ENCODE results near the gene EIF5A. TPM values are rescaled to one million over a fixed set of nuclear protein-coding genes. Genes with fewer than 3 reads are reported as not detected.

EIF5A gene
- total and polyA plus RNA-seq, 9 of the 15 experiments (the other 6 are each of a cell fraction or from before 2014, with no cell fraction given) = 22.9 to 1,163 (median 772) TPM

- ChIA-PET CTCF (ENCODE audit: low intra/inter-chr PET ratio) (no interaction called here), POLR2A (interaction anchor here (0.7 kb wide), 1 partner anchor 14 kb away, joined by 3 read pairs; no protein-coding TSS in a partner anchor)
- Histone ChIP-seq H3K36me3 (ENCODE audit: control insufficient read depth, insufficient read depth, low read length) (0 out of 3 replicates have a peak, but pooled peaks cover under 1% of the 10 kb centered on the region), H3K9ac (ENCODE audit: insufficient read depth in 1 of 2, low read depth in 2 of 2, low read length in 2 of 2) (no peak overlapping the region), H3K27me3 (ENCODE audit: control insufficient read depth in 2 of 2, insufficient read depth in 2 of 2, low read length in 2 of 2) (no peaks in the 10 kb centered on the region), H3K9me1 (ENCODE audit: control insufficient read depth, insufficient read depth, low read length) (no peaks in the 10 kb centered on the region), H4K20me1 (replicated peaks; ENCODE audit: control insufficient read depth, insufficient read depth, low read length) (no peaks in the 10 kb centered on the region), H3K4me2 (ENCODE audit: insufficient read depth, low read length) (no peak overlapping the region), H3K27ac (ENCODE audit: extremely low read depth, low read depth, low read length) (no peak overlapping the region), H3K9me3 (replicated peaks; ENCODE audit: control insufficient read depth, insufficient read depth, low read depth, low read length) (no peaks in the 10 kb centered on the region), H2AFZ (ENCODE audit: low read depth, low read length) (no peak overlapping the region), H3K4me3 (no peak overlapping the region), H3K4me1 (replicated peaks in 1 of 2; ENCODE audit: control insufficient read depth in 2 of 2, insufficient read depth in 2 of 2, low read length in 2 of 2) (peaks cover 11 to 40% of the 10 kb centered on the region in 2 experiments), H3K79me2 (ENCODE audit: control insufficient read depth, insufficient read depth, low read length) (no peaks in the 10 kb centered on the region)
- DNase-seq (ENCODE audit: extremely low read depth in 1 of 4, low spot score in 3 of 4) (no peak), ATAC-seq (no peak), FAIRE-seq (no peak)
- intact Hi-C loops (cut with micrococcal nuclease) = no loop called here
- in situ Hi-C loops (cut with MboI) = no loop called here
- no TSS peak for BruUV-seq (replicated peaks)
- TF ChIP-seq ESRRA (IDR thresholded peaks at IDR 0.05; ENCODE audit: borderline replicate concordance, low read depth) (no peak), DNMT1 (IDR thresholded peaks at IDR 0.05) (no peak), ZFP30 (CRISPR knock-in tag; IDR thresholded peaks at IDR 0.05; ENCODE audit: borderline replicate concordance) (no peak), FOXK1 (CRISPR knock-in tag; IDR thresholded peaks at IDR 0.05; ENCODE audit: borderline replicate concordance) (no peak), ZBED1 (IDR thresholded peaks at IDR 0.05) (no peak), ZC3H11A (IDR thresholded peaks at IDR 0.05; ENCODE audit: low read depth, low read length) (no peak), FOXA1 (IDR thresholded peaks at IDR 0.05; ENCODE audit: borderline replicate concordance) (no peak), PTRF (tag; IDR thresholded peaks at IDR 0.05) (no peak), THRB (CRISPR knock-in tag; conservative IDR thresholded peaks at IDR 0.05) (no peak), BRD9 (IDR thresholded peaks at IDR 0.05; ENCODE audit: low read depth, partially characterized antibody) (no peak), ZNF197 (CRISPR knock-in tag; IDR thresholded peaks at IDR 0.05; ENCODE audit: low read depth) (no peak), NR1H2 (CRISPR knock-in tag; IDR thresholded peaks at IDR 0.05) (no peak)
- WGBS (ENCODE audit: insufficient coverage, low coverage, missing lambda C conversion rate) = 79% methylated on average over 9 of the region's 19 CpGs
These were observed 17.3 kb upstream of the EIF5A start for GRCh38 chr17:7290166-7290565.
